ENCODE results near the gene CERK.

CERK gene

DNA sequence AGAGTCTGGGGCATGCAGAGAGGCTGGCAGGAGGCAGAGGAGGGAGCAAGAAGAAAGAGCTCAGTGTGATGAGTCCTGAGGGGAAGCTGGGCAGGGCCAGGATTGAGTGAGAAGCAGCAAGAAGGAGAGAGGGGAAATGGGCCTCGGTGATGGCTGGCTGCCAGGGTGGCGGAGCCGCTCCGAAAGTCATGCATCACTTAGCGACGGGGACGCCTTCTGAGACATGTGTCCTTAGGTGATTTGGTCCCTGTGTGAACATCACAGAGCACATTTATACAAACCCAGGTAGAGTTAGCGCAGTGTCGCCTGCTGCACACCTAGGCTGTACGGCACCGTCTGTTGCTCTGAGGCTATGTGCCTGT, 39.5 kb upstream of the CERK start:
- DNase-seq (ENCODE audit: extremely low read depth, low read depth) = no peak
- TF ChIP-seq, protein P1, sequence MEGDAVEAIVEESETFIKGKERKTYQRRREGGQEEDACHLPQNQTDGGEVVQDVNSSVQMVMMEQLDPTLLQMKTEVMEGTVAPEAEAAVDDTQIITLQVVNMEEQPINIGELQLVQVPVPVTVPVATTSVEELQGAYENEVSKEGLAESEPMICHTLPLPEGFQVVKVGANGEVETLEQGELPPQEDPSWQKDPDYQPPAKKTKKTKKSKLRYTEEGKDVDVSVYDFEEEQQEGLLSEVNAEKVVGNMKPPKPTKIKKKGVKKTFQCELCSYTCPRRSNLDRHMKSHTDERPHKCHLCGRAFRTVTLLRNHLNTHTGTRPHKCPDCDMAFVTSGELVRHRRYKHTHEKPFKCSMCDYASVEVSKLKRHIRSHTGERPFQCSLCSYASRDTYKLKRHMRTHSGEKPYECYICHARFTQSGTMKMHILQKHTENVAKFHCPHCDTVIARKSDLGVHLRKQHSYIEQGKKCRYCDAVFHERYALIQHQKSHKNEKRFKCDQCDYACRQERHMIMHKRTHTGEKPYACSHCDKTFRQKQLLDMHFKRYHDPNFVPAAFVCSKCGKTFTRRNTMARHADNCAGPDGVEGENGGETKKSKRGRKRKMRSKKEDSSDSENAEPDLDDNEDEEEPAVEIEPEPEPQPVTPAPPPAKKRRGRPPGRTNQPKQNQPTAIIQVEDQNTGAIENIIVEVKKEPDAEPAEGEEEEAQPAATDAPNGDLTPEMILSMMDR (IDR thresholded peaks at IDR 0.05; ENCODE audit: low read depth, low read length) = no peak

DNA sequence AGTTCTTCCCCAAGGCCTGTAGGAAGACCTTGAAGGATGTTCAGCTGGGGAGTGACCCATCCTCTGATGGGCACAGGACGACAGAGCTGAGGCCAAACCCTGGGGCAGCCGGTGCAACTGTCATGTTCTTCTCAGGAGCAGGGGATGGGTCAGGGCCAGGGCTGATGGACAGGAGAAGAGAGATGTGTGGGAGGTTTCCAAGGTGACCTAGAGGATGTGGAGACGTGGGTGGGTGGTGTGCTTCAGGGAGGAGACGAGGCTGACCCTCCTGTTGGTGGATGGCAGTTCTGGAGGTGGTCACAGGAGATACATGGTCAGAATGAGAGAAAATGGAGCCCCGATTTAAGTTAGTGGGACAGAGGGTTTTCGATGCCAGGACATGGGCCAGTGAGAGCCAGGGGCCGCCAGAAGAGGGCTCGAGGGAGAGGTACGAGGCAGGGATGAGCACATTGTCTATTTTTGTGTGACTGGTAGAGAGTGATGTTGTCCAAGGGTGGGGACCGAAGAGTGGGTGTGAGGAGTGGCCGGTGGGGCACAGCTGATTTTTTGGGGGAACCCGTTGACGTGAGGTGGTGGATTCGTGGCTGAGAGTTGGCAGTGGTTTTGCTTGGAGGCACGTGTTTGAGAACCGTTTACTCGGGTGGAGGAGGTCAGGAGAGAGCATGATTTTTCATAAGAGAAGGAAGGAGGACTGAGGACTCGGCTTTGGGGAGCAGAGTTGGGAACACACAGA, 39.0 kb upstream of the CERK start:
- TF ChIP-seq, protein P1 (IDR thresholded peaks at IDR 0.05; ENCODE audit: low read depth, low read length) = no peak
- DNase-seq (ENCODE audit: extremely low read depth, low read depth) = no peak

DNA sequence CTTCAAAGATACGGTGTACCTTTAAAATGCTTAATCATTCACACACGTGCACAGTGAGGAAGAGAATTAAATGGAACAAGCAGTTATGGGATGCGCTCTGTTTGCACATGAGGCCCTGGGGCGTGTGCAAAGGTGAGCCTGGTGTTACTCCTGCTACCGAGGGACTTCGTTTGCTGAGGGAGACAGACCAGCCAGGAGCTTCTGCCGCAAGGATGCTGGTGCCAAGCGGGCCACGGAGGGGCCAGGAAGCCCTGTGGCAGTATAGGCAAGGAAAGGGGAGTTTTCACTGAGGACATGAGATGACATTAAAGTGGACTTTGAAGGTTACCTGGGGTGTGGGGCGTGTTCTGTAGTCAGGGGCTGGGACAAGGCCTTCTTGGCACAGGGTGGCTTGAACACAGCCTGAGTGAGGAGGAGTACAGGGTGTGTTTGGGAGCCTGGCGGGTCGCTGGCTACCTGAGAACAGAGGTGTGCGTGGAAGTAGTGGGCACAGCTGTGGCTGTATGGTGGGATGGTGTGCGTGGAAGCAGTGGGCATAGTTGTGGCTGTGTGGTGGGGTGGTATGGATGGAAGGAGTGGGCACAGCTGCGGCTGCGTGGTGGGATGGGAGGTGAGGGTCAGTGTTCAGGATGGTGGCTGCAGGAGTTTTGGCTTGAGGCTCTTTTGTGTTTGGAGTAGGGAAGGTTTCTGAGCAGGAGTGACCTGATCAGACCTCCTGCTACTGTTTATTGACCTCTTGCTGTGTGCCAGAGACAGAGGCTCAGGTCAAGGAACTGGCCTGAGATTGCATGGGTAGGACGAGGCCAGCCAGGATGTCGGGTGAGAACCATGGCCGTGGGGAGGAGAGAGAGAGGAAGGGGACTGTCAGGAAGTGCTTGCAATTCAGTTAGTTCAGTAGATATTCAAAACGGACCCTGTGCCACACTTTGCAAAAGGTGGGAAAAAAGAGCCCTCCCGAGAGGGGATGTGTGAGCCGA, 38.1 kb upstream of the CERK start:
- TF ChIP-seq, protein P1 (IDR thresholded peaks at IDR 0.05; ENCODE audit: low read depth, low read length) = no peak
- no peak for DNase-seq (ENCODE audit: extremely low read depth, low read depth)

DNA sequence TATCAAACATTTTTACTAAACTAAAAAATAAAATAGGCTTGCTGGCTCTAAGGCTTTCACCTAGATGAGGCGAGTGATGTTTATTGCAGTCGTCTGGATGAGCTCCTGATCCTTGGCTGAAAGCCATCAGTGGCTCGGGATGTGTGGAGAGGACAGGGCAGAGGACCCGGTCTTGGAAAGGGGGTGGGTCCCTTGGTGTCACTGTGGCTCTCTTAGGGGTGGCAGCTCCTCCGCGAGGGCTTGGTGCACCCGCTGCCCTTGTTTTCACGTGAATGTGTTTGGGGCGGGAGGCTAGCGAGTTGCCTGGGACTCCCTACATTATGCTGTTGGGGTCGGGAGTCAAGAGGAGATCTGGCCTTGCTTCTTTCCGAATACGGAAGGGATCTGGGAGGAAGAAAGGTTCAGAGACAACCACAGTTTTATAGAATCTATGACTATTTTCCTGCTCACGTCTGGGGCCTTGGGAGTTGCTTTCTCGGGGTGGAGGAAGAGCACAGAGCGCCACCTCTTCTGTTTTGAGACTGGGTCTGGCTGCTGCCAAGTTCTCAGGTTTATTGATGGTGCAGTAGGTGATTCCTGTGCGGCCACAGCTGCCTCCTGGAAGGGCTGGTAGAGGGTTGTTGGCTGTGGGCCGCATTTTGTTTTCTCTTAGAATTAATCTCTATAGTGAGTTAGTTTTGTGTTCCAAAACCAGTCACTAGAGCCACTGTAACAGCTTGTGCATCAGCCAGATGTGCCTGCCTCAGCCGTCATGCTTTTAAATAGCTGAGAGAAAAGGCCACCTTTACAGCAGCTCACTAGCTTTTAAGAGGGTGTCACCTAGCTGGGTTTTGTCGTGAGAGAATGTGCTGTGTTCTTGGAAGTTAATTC, 37.2 kb upstream of the CERK start:
- TF ChIP-seq, protein P1 (IDR thresholded peaks at IDR 0.05; ENCODE audit: low read depth, low read length) = no peak
- no peak for DNase-seq (ENCODE audit: extremely low read depth, low read depth)

DNA sequence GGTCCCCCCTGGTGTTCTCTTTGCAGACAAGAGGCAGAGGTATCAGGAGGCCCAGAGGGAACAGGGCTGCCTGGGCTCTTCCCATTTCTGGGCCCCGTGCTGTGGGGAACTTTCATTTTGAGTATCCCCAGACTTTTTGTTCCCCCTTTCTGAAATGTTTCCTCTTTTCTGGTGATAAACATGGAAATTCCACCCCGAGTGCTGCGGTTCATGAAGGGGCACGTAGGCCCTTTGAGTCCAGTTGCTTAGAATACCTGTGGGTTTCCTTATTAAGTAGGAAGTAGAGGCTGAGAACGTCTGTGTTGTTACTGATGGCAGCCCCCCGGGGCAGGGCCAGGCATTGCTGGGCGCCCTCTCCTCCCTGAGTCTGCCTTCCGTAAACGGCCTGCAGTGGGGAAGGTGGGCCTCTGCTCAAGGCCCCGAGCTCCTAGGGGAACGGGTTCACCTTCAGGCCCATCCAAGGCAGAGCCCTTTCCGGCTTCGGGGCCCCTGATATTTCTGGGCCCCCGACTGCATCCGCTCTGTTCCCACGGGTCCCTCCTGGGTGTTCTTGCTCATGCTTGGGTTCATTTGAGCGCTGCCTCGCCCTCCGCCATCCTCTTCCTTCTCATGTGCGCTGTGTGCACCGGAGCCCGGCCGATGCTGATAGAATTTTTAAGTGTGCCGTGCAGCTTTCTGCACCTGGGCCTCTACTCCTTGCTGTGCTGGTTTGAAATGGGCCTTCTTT, 36.4 kb upstream of the CERK start:
- no peak for DNase-seq (ENCODE audit: extremely low read depth, low read depth)

DNA sequence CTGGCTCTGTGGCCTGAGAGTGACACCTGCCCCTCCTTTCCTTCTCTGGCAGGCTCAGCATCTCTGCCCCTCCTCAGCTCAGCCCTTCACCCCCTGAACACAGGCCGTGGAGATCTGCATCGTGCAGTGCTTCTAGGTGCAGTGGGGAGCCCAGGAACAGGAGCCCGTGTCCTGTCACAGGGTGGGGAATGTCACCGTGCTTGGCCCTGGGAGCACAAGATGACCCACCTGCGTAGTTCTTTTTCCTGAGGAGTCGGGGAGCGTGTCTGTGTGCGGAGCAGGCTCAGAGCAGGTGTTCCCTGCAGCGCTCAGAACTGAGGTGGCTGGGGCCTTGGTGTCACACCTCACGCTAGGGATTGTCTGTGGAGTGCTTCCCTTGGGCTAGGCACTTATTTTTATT, 35.0 kb upstream of the CERK start:
- DNase-seq (ENCODE audit: extremely low read depth, low read depth) = no peak
- TF ChIP-seq, protein P1 (IDR thresholded peaks at IDR 0.05; ENCODE audit: low read depth, low read length) = no peak

More for the DNA sequence above, 36.4 kb upstream of the CERK start:
- TF ChIP-seq, protein P1 (IDR thresholded peaks at IDR 0.05; ENCODE audit: low read depth, low read length) = no peak

Measured in AG09319 (cell line).